Astrocyte of the spinal cord (primary cell): ENCODE results near the gene GABRG3.

Experiments
- DNase-seq: peaks from one replicate; pipeline ENCODE4 v3.0.0; 2011; ENCODE audit warnings: low read depth, low spot score
- H3K4me3 ChIP-seq: 2 replicates; pipeline ENCODE4 v1.5.1; 2011; ENCODE audit warnings: low read depth, mild to moderate bottlenecking, low read length, moderate library complexity
- CTCF ChIP-seq: IDR thresholded peaks from 2 replicates; pipeline ENCODE4 v1.5.1; 2012; ENCODE audit warnings: low read depth, mild to moderate bottlenecking, low read length, inconsistent platforms
- in situ Hi-C: cut with HindIII; loops from 2 replicates; pipeline ENCODE4 v1.10.0; 2017; ENCODE audit warnings: low sequenced_read_pairs

GABRG3 gene

DNA sequence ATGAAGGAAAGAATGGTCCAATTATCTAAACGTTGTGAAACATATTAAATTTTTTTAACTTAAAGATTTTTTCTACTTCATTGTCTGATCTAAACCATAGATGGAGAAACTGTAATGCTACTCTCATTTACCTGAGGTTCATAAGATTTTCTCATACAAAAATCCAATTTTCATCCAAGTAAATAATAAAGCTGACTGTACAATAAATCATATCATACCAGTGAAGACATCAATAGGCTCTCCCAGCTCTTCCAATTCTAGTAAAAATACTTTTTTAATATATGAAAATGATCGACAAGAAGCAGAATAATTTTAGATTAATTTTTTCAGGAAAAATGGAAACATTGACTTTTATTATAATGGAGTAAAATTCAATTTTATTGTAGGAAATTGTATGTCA is 260.8 kb downstream of the GABRG3 start:
- no peak for DNase-seq
- no peak overlapping the region for H3K4me3 ChIP-seq
- no peak for TF ChIP-seq CTCF
- in situ Hi-C loops: no loop called here

DNA sequence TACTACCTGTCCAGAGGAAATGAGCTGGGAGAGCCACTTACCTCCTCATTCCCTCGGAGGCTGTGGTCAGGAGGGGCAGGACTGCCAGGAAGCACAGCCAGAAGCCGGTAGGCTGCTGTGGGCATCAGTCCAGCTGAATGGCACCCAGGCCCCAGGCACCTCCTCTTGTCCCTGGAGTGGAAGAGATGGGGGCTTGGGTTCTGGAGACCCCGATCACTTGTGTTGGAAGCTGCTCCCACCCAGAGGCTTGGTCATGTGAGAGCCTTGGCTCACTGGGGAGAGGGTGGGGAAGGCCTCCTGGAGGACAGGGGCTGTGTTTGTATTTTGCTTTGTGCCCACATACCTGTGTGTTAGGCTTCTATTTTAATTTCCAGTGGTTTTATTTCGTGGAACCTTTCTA is 261.9 kb downstream of the GABRG3 start:
- no peak overlapping the region for H3K4me3 ChIP-seq
- no peak for DNase-seq
- in situ Hi-C loops: no loop called here
- no peak for TF ChIP-seq CTCF

DNA sequence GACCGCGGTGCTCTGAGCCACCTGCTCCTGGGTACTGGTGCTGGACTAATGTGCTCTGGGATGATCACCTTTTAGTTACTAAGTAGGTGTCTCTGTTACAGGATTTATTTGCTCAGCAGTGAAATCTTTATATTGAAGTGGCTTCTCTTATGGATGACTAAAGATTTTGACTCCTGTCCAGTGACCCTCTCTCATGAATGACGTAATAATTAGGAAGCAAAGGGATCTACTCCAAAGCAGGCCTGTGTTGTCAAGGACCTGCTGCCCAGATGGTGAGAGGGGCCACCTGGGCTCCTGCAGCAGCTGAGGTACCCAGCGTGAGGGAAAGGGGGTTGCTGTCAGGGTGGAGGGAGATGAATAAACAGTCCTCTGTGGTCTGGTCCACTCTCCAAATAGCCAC is 263.6 kb downstream of the GABRG3 start:
- H3K4me3 ChIP-seq: no peak overlapping the region
- no peak for TF ChIP-seq CTCF
- in situ Hi-C loops: no loop called here
- DNase-seq: no peak

GRCh38 chr15:27235161-27235560 is 264.2 kb downstream of the GABRG3 start:
- H3K4me3 ChIP-seq: no peak overlapping the region
- DNase-seq: no peak
- TF ChIP-seq CTCF: no peak
- in situ Hi-C loops: no loop called here

GRCh38 chr15:27235681-27236080 is 264.7 kb downstream of the GABRG3 start:
- in situ Hi-C loops: no loop called here
- no peak overlapping the region for H3K4me3 ChIP-seq
- no peak for TF ChIP-seq CTCF
- DNase-seq: no peak

DNA sequence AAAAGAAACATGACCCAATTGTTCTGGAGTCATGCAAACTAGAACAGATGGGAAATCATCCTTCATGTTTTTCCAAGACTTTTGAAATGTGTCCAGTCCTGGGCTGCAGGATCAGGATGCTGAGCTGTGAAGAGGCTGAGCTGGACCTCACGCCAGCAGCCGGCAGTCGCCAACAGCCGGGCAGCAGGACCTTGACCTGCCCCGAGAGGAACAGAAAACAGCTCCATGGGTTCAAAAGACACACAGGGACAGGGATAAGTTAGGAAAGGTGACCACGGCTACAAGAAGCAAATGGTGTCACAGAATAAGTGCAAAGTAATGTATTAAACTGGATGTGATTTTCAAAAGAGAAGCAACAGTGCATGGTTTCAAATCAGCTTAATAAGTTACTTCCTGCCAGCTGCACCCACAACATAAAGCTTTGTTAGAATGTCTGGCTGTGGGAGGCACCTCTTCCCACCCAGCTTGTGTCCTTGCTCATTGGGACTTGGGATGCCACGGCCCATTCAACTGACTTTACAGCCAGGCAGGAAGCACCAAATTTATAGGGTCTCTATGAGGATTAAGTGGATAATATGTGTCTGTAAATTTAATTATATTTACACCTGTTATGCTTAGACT is 266.4 kb downstream of the GABRG3 start:
- no peak for TF ChIP-seq CTCF
- in situ Hi-C loops: no loop called here
- DNase-seq: no peak
- no peak overlapping the region for H3K4me3 ChIP-seq

DNA sequence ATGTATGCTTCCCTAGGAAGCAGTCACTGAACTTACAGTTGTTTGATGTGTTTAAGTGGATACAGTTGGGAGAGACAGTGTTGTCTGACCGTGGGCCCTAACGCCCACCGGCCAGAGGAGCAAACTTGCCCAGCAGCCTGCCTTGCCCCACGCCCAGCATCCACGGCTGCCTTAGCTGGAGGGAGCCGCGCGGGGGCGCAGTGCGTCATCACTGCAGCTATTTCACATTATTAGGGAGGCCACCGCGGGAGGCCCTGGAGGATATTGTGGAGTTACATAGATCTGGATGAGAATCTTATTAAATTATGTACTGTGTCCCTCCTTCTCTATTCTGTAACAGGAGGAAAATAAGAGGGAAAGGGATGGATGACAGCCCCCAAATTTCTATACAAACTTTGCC is 267.2 kb downstream of the GABRG3 start:
- no peak overlapping the region for H3K4me3 ChIP-seq
- TF ChIP-seq CTCF: no peak
- in situ Hi-C loops: no loop called here
- DNase-seq: no peak
